ENCODE measurements around the gene SOX3. TPM values are rescaled to one million over a fixed set of nuclear protein-coding genes. Genes with fewer than 3 reads are reported as not detected.

SOX3 gene
- not detected for total RNA-seq

GRCh38 chrX:140504371-140505324 lies at the start of gene SOX3:
SOX3 (minus strand) TSS chrX:140505069; CDS start chrX:140505060, 9 bp downstream.
- Histone ChIP-seq H3K4me3 (ENCODE audit: low read length) (no peak within 1 kb of the TSS), H3K4me1 (ENCODE audit: insufficient read depth, low read length) (no peaks in the 10 kb centered on the region), H3K9me3 (ENCODE audit: low read depth, low read length) (no peaks in the 10 kb centered on the region), H3K27me3 (ENCODE audit: insufficient read depth, low read length) (peaks cover 59% of the 10 kb centered on the region)

DNA sequence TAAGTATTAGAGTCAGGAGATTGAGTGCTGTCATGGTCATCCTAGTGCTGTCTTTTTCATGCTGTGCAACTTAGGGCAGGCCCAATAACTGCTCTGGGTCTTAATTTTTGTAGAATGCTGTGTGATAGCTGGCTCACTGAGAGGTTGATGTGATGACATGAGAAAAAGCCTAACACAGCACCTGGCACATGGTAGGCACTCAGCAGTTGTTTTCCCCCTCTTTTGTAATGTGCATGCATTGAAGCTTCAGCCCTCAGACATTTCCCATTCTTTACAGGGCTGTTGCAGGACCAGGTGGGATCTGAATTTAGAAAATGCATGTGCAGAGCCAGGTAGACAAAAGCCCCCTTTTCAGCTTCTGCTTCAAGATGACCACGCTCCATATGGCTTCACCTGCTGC lies 44.1 kb upstream of the SOX3 start:
- no peaks in the 10 kb centered on the region for H3K4me1 ChIP-seq (ENCODE audit: insufficient read depth, low read length)
- H3K9me3 ChIP-seq (ENCODE audit: low read depth, low read length) = no peaks in the 10 kb centered on the region
- H3K4me3 ChIP-seq (ENCODE audit: low read length) = no peak overlapping the region
- no peaks in the 10 kb centered on the region for H3K27me3 ChIP-seq (ENCODE audit: insufficient read depth, low read length)

- no peaks in the 10 kb centered on the region for H3K9me3 ChIP-seq (ENCODE audit: low read depth, low read length)
- no peaks in the 10 kb centered on the region for H3K4me1 ChIP-seq (ENCODE audit: insufficient read depth, low read length)
- H3K4me3 ChIP-seq (ENCODE audit: low read length) = no peak overlapping the region
- H3K27me3 ChIP-seq (ENCODE audit: insufficient read depth, low read length) = no peaks in the 10 kb centered on the region
Measured at GRCh38 chrX:140526171-140526570, 21.3 kb upstream of the SOX3 start.

GRCh38 chrX:140525448-140525847 lies 20.6 kb upstream of the SOX3 start:
- Histone ChIP-seq H3K9me3 (ENCODE audit: low read depth, low read length) (no peaks in the 10 kb centered on the region), H3K4me1 (ENCODE audit: insufficient read depth, low read length) (no peaks in the 10 kb centered on the region), H3K4me3 (ENCODE audit: low read length) (no peak overlapping the region), H3K27me3 (ENCODE audit: insufficient read depth, low read length) (no peaks in the 10 kb centered on the region)

DNA sequence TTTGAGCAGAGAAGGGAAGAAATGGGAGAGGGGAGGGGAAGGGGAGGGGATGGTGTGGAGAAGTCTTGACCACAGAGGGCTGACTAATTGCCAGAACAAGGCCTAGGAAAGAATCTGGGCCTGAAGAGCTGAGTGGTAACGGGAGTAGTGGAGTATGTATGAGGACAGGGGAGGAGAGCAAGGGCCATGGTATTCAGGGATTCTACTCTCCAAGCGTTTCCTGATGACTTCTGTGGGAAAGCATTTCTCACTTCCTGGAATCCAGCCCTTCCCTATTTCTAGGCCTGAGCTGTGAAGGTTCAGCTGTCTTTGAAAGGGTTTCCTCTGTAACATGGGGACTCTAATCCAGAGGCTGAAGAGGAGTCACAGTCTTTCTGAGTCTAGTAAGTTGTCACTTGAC lies 19.7 kb upstream of the SOX3 start:
- H3K4me3 ChIP-seq (ENCODE audit: low read length) = no peak overlapping the region
- H3K9me3 ChIP-seq (ENCODE audit: low read depth, low read length) = no peaks in the 10 kb centered on the region
- no peaks in the 10 kb centered on the region for H3K4me1 ChIP-seq (ENCODE audit: insufficient read depth, low read length)
- no peaks in the 10 kb centered on the region for H3K27me3 ChIP-seq (ENCODE audit: insufficient read depth, low read length)

DNA sequence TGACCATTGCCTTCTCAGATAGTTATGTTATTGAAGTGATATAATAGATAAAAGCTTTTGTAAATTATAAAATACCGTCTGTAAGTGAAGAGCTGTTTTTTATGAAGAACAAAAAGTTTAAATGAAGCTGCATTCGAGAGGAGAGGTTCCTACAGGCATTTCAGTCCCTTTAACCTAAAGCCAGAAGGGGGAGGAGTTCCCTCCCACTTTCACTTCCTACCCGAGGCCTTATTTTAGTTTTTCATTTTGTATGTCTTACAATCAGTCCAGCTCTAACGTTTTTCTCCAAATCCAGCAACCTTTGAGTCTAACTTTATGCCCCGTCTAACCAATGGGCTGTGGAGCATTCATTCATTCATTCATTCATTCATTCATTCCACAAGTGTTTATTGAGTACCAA lies 16.5 kb upstream of the SOX3 start:
- Histone ChIP-seq H3K4me1 (ENCODE audit: insufficient read depth, low read length) (no peaks in the 10 kb centered on the region), H3K4me3 (ENCODE audit: low read length) (no peak overlapping the region), H3K9me3 (ENCODE audit: low read depth, low read length) (no peaks in the 10 kb centered on the region), H3K27me3 (ENCODE audit: insufficient read depth, low read length) (no peaks in the 10 kb centered on the region)

- Histone ChIP-seq H3K27me3 (ENCODE audit: insufficient read depth, low read length) (peaks cover 18% of the 10 kb centered on the region), H3K4me3 (ENCODE audit: low read length) (no peak overlapping the region), H3K9me3 (ENCODE audit: low read depth, low read length) (no peaks in the 10 kb centered on the region), H3K4me1 (ENCODE audit: insufficient read depth, low read length) (no peaks in the 10 kb centered on the region)
Measured at GRCh38 chrX:140514554-140514953, 9.7 kb upstream of the SOX3 start.

DNA sequence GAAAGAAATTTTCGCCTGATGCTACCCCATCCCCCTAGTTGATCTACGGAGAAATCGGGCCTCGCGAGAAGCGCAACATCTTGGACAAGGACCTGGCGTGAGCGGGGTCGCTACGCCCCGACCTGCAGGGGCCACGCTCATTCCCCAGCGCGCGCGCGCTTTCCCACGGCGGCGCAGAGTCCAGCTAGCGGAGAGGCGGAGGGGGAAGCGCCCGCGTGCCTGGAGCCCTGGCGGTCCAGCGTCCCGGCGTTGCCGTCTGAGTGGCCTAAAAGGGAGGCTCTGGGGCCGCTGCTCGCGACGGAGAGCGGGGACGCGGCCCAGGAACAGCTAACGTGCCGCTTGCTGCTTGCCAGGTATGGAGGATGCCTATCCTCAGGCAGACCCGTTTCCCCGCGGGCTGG lies 6.0 kb upstream of the SOX3 start:
- Histone ChIP-seq H3K4me1 (ENCODE audit: insufficient read depth, low read length) (no peaks in the 10 kb centered on the region), H3K27me3 (ENCODE audit: insufficient read depth, low read length) (peaks cover 46% of the 10 kb centered on the region), H3K4me3 (ENCODE audit: low read length) (no peak overlapping the region), H3K9me3 (ENCODE audit: low read depth, low read length) (no peaks in the 10 kb centered on the region)

GRCh38 chrX:140510306-140510676 lies 5.4 kb upstream of the SOX3 start:
- Histone ChIP-seq H3K27me3 (ENCODE audit: insufficient read depth, low read length) (peaks cover 46% of the 10 kb centered on the region), H3K4me1 (ENCODE audit: insufficient read depth, low read length) (no peaks in the 10 kb centered on the region), H3K9me3 (ENCODE audit: low read depth, low read length) (no peaks in the 10 kb centered on the region), H3K4me3 (ENCODE audit: low read length) (no peak overlapping the region)

DNA sequence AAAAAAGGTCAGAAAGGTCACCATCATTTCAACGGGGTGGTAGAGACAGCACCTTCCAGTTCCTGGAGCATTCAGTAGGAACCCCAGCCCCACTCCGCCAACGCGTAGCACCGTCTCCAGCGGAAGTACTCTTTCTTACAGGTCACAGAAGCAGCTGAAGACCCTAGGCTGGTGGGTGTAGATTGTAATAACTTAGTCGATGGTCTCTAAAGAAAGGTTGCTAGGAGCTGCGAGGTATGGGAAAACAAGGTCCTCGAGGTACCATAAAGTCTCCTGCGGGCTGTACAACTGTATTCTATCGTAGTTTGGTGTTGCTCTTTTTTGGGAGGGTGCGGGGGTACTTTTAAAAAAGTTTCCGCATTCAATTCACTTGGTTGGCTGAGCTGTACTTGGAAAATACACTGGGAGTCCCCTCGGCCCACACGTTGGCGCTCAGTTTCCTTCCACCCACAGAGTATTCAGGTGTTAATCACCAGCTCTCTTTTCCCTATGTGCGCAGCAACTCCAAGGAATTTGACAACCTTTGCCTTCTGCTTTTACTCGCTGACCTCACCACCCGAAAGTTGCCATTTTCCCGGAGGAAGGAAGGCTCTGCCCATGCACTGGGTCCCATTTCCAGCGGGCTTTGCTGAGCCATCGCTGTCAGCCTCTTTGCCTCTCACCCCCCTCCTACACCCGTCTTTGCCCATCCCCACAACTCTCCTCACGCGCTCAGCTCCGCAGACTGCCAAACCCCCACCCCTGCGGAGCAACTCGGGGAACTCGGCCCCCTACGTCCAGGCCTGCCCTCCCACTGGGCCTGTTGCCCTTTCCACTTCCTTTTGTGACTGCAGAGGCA lies 4.8 kb upstream of the SOX3 start:
- Histone ChIP-seq H3K9me3 (ENCODE audit: low read depth, low read length) (no peaks in the 10 kb centered on the region), H3K4me1 (ENCODE audit: insufficient read depth, low read length) (no peaks in the 10 kb centered on the region), H3K27me3 (ENCODE audit: insufficient read depth, low read length) (peaks cover 49% of the 10 kb centered on the region), H3K4me3 (ENCODE audit: low read length) (no peak overlapping the region)

DNA sequence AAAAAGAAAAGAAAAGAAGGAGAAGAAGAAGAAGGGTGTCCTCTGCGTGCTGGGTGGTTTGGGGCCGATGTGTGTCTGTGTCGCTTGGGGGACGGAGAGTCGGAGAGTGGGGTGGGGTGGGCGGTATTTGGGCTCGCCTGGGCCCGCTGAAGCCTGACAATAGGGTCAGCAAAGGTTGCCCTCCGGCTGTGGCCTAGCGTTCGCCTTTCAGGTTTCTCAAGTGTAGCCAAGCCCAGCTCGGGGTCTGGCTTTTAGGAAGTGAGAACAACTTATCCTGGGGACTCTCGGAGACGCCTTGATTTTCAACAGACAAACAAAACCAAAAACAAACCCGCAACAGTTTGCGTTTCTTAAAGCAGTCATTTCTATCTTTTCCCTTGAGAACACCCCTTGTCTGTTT lies 4.1 kb upstream of the SOX3 start:
- peaks cover 49% of the 10 kb centered on the region for H3K27me3 ChIP-seq (ENCODE audit: insufficient read depth, low read length)

DNA sequence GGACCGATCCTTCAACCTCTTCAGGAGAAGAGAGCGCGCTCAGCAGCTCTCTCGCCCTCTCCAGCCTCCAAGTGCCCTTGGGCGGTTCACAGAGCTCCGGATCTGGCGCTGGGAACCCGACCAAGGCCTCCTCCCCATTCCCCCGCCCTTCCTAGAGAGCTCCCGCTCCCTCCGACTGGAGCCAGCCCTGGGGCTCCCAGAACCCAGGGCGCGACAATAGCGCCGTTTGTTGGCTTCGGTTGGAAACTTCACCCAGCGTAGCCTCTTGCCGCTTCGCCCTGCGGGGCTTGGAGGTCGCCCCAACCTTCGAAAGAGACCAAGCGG lies 3.1 kb upstream of the SOX3 start:
- H3K27me3 ChIP-seq (ENCODE audit: insufficient read depth, low read length) = peaks cover 51% of the 10 kb centered on the region
- no peaks in the 10 kb centered on the region for H3K4me1 ChIP-seq (ENCODE audit: insufficient read depth, low read length)
- H3K9me3 ChIP-seq (ENCODE audit: low read depth, low read length) = no peaks in the 10 kb centered on the region
- no peak overlapping the region for H3K4me3 ChIP-seq (ENCODE audit: low read length)

More for the DNA sequence above, 4.1 kb upstream of the SOX3 start:
- no peaks in the 10 kb centered on the region for H3K4me1 ChIP-seq (ENCODE audit: insufficient read depth, low read length)
- no peak overlapping the region for H3K4me3 ChIP-seq (ENCODE audit: low read length)
- H3K9me3 ChIP-seq (ENCODE audit: low read depth, low read length) = no peaks in the 10 kb centered on the region

GRCh38 chrX:140507223-140507981 lies 2.5 kb upstream of the SOX3 start:
- no peaks in the 10 kb centered on the region for H3K9me3 ChIP-seq (ENCODE audit: low read depth, low read length)
- no peaks in the 10 kb centered on the region for H3K4me1 ChIP-seq (ENCODE audit: insufficient read depth, low read length)
- peaks cover 55% of the 10 kb centered on the region for H3K27me3 ChIP-seq (ENCODE audit: insufficient read depth, low read length)
- no peak overlapping the region for H3K4me3 ChIP-seq (ENCODE audit: low read length)

DNA sequence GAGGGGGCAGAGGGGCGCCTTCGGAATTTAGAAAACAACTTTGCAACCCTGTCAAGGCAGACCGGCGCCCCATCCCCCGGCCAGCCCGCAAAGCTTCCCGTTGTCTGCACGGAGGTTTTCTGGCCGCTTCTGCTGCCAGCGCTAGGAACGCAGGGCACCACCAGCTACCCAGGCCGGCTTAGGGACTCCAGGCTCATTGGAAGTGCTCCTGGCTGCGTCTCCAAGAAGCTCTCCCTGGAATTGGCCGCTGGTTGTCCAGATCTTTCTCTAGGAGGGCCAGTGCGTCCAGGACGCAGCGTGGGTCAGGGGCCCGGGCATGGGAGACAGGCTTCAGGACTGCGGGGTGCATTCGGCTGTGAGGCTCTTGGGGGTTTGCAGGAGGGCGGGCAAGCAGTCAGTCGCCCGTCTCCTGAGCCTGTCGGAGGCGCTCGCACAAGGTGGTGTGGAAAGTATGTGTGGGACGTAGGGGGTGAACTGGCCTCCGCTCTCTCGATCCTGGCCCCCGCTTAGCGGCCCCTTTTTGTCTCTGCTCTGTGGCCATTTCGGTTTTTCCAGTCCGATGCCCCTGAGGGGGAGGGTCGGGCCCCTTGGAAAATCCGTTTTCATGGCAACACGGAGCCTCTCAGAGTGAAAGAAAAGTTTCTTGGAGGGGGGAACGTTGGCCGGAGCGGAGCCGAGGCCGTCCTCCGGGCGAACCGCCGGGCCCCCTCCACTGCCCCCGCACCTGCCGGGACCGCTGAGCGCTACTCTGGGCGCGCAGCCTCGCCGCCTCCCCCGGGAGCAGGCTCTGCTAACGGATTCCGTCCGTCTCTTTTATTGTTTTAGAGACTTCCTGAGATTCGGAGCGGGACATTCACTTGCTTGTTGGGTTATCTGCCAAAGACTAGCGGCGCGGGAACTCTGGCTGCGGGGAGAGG lies 810 bp upstream of the SOX3 start:
- H3K9me3 ChIP-seq (ENCODE audit: low read depth, low read length) = no peaks in the 10 kb centered on the region
- peaks cover 58% of the 10 kb centered on the region for H3K27me3 ChIP-seq (ENCODE audit: insufficient read depth, low read length)

More for the DNA sequence above, 810 bp upstream of the SOX3 start:
- Histone ChIP-seq H3K4me1 (ENCODE audit: insufficient read depth, low read length) (no peaks in the 10 kb centered on the region), H3K4me3 (ENCODE audit: low read length) (no peak overlapping the region)
